CD4-positive, CD25-positive, alpha-beta regulatory T cell (primary cell): ENCODE measurements around the gene TMEM120B. TPM values are rescaled to one million over a fixed set of nuclear protein-coding genes. Genes with fewer than 3 reads are reported as not detected.

ENCODE experiments used
- ATAC-seq, 2 donors: fragments of 150-1000 bp; cut with Tn5 transposase; one replicate each; pipeline ENCODE4 v1.10.0; 2021; ENCODE audit warnings: low read depth in 2 of 2, moderate number of reproducible peaks in 2 of 2, moderate library complexity in 1 of 2
- DNase-seq, 3 donors: peaks; one replicate each; pipeline versions ENCODE4 v3.0.0 to v3.0.0-alpha.2; 2012 to 2022; ENCODE audit warnings: mixed read lengths in 1 of 3
- H3K27ac ChIP-seq: one replicate; pipeline ENCODE4 v1.7.0; 2013; ENCODE audit warnings: mild to moderate bottlenecking, low read length; ENCODE audit not compliant: insufficient read depth, poor library complexity, severe bottlenecking
- H3K27me3 ChIP-seq: one replicate; pipeline ENCODE4 v1.7.0; 2013; ENCODE audit warnings: low read length; ENCODE audit not compliant: control insufficient read depth, insufficient read depth
- H3K36me3 ChIP-seq: one replicate; pipeline ENCODE4 v1.7.0; 2013; ENCODE audit warnings: mild to moderate bottlenecking, low read length, moderate library complexity; ENCODE audit not compliant: control insufficient read depth, insufficient read depth
- H3K4me1 ChIP-seq: 2 replicates; pipeline ENCODE4 v1.7.0; 2013; ENCODE audit warnings: mild to moderate bottlenecking, low read length; ENCODE audit not compliant: insufficient read depth, control insufficient read depth, poor library complexity, severe bottlenecking
- H3K4me3 ChIP-seq: one replicate; pipeline ENCODE4 v1.7.0; 2013; ENCODE audit warnings: low read depth, mild to moderate bottlenecking, low read length, moderate library complexity
- H3K9me3 ChIP-seq, 2 experiments: 1 replicate in 1 of 2; 2 replicates in 1 of 2; pipeline ENCODE4 v1.7.0; 2013; ENCODE audit warnings: low read length in 2 of 2, mild to moderate bottlenecking in 1 of 2, moderate library complexity in 1 of 2; ENCODE audit not compliant: control insufficient read depth in 2 of 2
- H3K27ac Mint-ChIP-seq, 3 donors: one replicate each; pipeline ENCODE4 v1.8.0; 2020 to 2022; ENCODE audit warnings: mild to moderate bottlenecking in 3 of 3, mixed read lengths in 3 of 3, moderate library complexity in 2 of 3
- H3K27me3 Mint-ChIP-seq: one replicate; pipeline ENCODE4 v1.8.0; 2022; ENCODE audit warnings: mild to moderate bottlenecking, mixed read lengths
- H3K36me3 Mint-ChIP-seq: one replicate; pipeline ENCODE4 v1.8.0; 2020; ENCODE audit warnings: mixed read lengths
- H3K4me1 Mint-ChIP-seq, 4 donors: one replicate each; pipeline ENCODE4 v1.8.0; 2020 to 2022; ENCODE audit warnings: mixed read lengths in 4 of 4, mild to moderate bottlenecking in 1 of 4
- H3K4me3 Mint-ChIP-seq, 4 donors: one replicate each; pipeline ENCODE4 v1.8.0; 2020 to 2022; ENCODE audit warnings: mild to moderate bottlenecking in 4 of 4, mixed read lengths in 4 of 4, moderate library complexity in 3 of 4
- H3K9me3 Mint-ChIP-seq, 7 donors: one replicate each; pipeline ENCODE4 v1.8.0; 2020 to 2022; ENCODE audit warnings: mixed read lengths in 7 of 7, mild to moderate bottlenecking in 3 of 7, moderate library complexity in 2 of 7
- polyA plus RNA-seq, 4 donors: library from polyadenylated mRNA; unstranded; fragments of 300-500 nt; fragmentation: Illumina TruSeq; gene quantifications; one replicate each; pipeline ENCODE4 v1.2.3, GENCODE V29; 2021
- total RNA-seq: library from RNA; stranded (reverse); gene quantifications from one replicate; pipeline ENCODE4 v1.2.3, GENCODE V29; 2022

The TMEM120B gene
- total and polyA plus RNA-seq, 5 donors from 2014 or later, result 2.6 to 7.5 (median 2.7) TPM

GRCh38 chr12:121828826-121829225 is 116.3 kb downstream of the TMEM120B start:
- H3K27me3 Mint-ChIP-seq, result no peaks in the 10 kb centered on the region
- Histone ChIP-seq H3K4me1 (no peaks in the 10 kb centered on the region), H3K36me3 (peaks cover 70% of the 10 kb centered on the region), H3K27ac (no peak overlapping the region), H3K4me3 (no peak overlapping the region), H3K27me3 (no peaks in the 10 kb centered on the region), H3K9me3 (no peaks in the 10 kb centered on the region)
- ATAC-seq (no peak), DNase-seq (no peak)
- peak overlapping the region in 1 of 4 donors; percentile 32 for H3K4me3 Mint-ChIP-seq
- peak overlapping the region in 1 of 3 donors; percentile 36 for H3K27ac Mint-ChIP-seq
- H3K9me3 Mint-ChIP-seq, result peaks cover 0 to 3% (median 0%) of the 10 kb centered on the region in 7 donors
- peaks cover 4 to 22% (median 8%) of the 10 kb centered on the region in 4 donors for H3K4me1 Mint-ChIP-seq
- H3K36me3 Mint-ChIP-seq, result peaks cover 36% of the 10 kb centered on the region

GRCh38 chr12:121829250-121829918 is 116.8 kb downstream of the TMEM120B start:
- H3K4me3 ChIP-seq, result no peak overlapping the region
- peaks cover 4 to 22% (median 10%) of the 10 kb centered on the region in 4 donors for H3K4me1 Mint-ChIP-seq

GRCh38 chr12:121830134-121830533 is 117.6 kb downstream of the TMEM120B start:
- Histone ChIP-seq H3K27me3 (no peaks in the 10 kb centered on the region), H3K4me1 (no peaks in the 10 kb centered on the region), H3K36me3 (peaks cover 60% of the 10 kb centered on the region), H3K4me3 (no peak overlapping the region), H3K9me3 (no peaks in the 10 kb centered on the region), H3K27ac (no peak overlapping the region)
- Mint-ChIP-seq H3K27ac (peak overlapping the region in 1 of 3 donors; percentile 78), H3K27me3 (no peaks in the 10 kb centered on the region), H3K9me3 (peaks cover 0 to 2% (median 0%) of the 10 kb centered on the region in 7 donors), H3K36me3 (peaks cover 36% of the 10 kb centered on the region), H3K4me1 (peaks cover 4 to 19% (median 10%) of the 10 kb centered on the region in 4 donors), H3K4me3 (no peak overlapping the region)
- ATAC-seq, result no peak
- no peak for DNase-seq

More at GRCh38 chr12:121829250-121829918, 116.8 kb downstream of the TMEM120B start:
- H3K27ac Mint-ChIP-seq, result peak overlapping the region in 2 of 3 donors; percentile 20 to 36
- H3K9me3 ChIP-seq, result no peaks in the 10 kb centered on the region
- H3K27me3 Mint-ChIP-seq, result no peaks in the 10 kb centered on the region
- H3K27ac ChIP-seq, result no peak overlapping the region
- no peaks in the 10 kb centered on the region for H3K4me1 ChIP-seq
- ATAC-seq (no peak), DNase-seq (no peak)
- H3K4me3 Mint-ChIP-seq, result no peak overlapping the region
- peaks cover 65% of the 10 kb centered on the region for H3K36me3 ChIP-seq
- H3K27me3 ChIP-seq, result no peaks in the 10 kb centered on the region
- peaks cover 36% of the 10 kb centered on the region for H3K36me3 Mint-ChIP-seq
- H3K9me3 Mint-ChIP-seq, result peaks cover 0 to 3% (median 0%) of the 10 kb centered on the region in 7 donors

GRCh38 chr12:121830588-121831265 is 118.2 kb downstream of the TMEM120B start:
- peaks cover 57% of the 10 kb centered on the region for H3K36me3 ChIP-seq
- ATAC-seq, result no peak
- peak overlapping the region in 1 of 3 donors; percentile 78 for H3K27ac Mint-ChIP-seq

More at GRCh38 chr12:121830588-121831265, 118.2 kb downstream of the TMEM120B start:
- DNase-seq, result no peak
- Histone ChIP-seq H3K9me3 (no peaks in the 10 kb centered on the region), H3K4me3 (no peak overlapping the region), H3K27me3 (no peaks in the 10 kb centered on the region), H3K4me1 (no peaks in the 10 kb centered on the region), H3K27ac (no peak overlapping the region)
- H3K36me3 Mint-ChIP-seq, result peaks cover 36% of the 10 kb centered on the region
- peaks cover 4 to 18% (median 10%) of the 10 kb centered on the region in 4 donors for H3K4me1 Mint-ChIP-seq
- H3K9me3 Mint-ChIP-seq, result peaks cover 0 to 2% (median 0%) of the 10 kb centered on the region in 7 donors
- no peaks in the 10 kb centered on the region for H3K27me3 Mint-ChIP-seq
- H3K4me3 Mint-ChIP-seq, result no peak overlapping the region

Other genes starting within 250 kb of the TMEM120B start
- 128 TPM for gene KDM2B, start 131.7 kb upstream of the TMEM120B start, total RNA-seq
- gene KDM2B, start 131.7 kb upstream of the TMEM120B start, polyA plus RNA-seq, result 10 to 100 TPM in 3 of 4 donors, 1 to 10 TPM in 1; 9.4 to 12.2 (median 11.0) TPM
- gene ORAI1, start 86.2 kb upstream of the TMEM120B start, total RNA-seq, result 53.5 TPM
- 100 to 1,000 TPM; 142 to 181 (median 173) TPM for gene ORAI1, start 86.2 kb upstream of the TMEM120B start, polyA plus RNA-seq
- gene MORN3, start 43.1 kb upstream of the TMEM120B start, total RNA-seq, result 5.6 TPM
- gene MORN3, start 43.1 kb upstream of the TMEM120B start, polyA plus RNA-seq, result 1 to 10 TPM; 2.3 to 7.3 (median 4.9) TPM
- 149 TPM for gene RHOF, start 80.9 kb downstream of the TMEM120B start, total RNA-seq
- gene RHOF, start 80.9 kb downstream of the TMEM120B start, polyA plus RNA-seq, result 100 to 1,000 TPM in 1 of 4 donors, 10 to 100 TPM in 3; 80.4 to 100 (median 92.0) TPM
- 118 TPM for gene SETD1B, start 91.3 kb downstream of the TMEM120B start, total RNA-seq
- 1 to 10 TPM; 1.2 to 2.0 (median 1.5) TPM for gene SETD1B, start 91.3 kb downstream of the TMEM120B start, polyA plus RNA-seq
- not detected for gene HPD, start 146.1 kb downstream of the TMEM120B start, total RNA-seq
- not detected for gene HPD, start 146.1 kb downstream of the TMEM120B start, polyA plus RNA-seq
- 52.9 TPM for gene PSMD9, start 176.0 kb downstream of the TMEM120B start, total RNA-seq
- gene PSMD9, start 176.0 kb downstream of the TMEM120B start, polyA plus RNA-seq, result 100 to 1,000 TPM in 1 of 4 donors, 10 to 100 TPM in 3; 75.2 to 106 (median 90.9) TPM
- gene CFAP251, start 205.8 kb downstream of the TMEM120B start, total RNA-seq, result 0.96 TPM
- gene CFAP251, start 205.8 kb downstream of the TMEM120B start, polyA plus RNA-seq, result under 1 TPM in 1 of 4 donors, not detected in 3; 0.05 TPM